Epithelial cell of esophagus (primary cell): ENCODE measurements around the gene ABTB2.
"Not testable (repeated sequence)": the region's sequence is repeated elsewhere in the genome, so short reads cannot be mapped to it uniquely, and the experiment has no call there.

Source experiments
- DNase-seq: peaks from one replicate; pipeline ENCODE4 v3.0.0; 2010; ENCODE audit warnings: low read depth
- H3K4me3 ChIP-seq: 2 replicates; pipeline ENCODE4 v1.5.1; 2011; ENCODE audit warnings: mild to moderate bottlenecking, low read length, control low read depth
- TF ChIP-seq, protein P1 (sequence below): IDR thresholded peaks from 2 replicates; pipeline ENCODE4 v1.5.1; 2011; ENCODE audit warnings: low read depth, mild to moderate bottlenecking, low read length, control low read depth, inconsistent platforms; ENCODE audit not compliant: insufficient read depth; ENCODE audit errors: missing control alignments

The ABTB2 gene

DNA sequence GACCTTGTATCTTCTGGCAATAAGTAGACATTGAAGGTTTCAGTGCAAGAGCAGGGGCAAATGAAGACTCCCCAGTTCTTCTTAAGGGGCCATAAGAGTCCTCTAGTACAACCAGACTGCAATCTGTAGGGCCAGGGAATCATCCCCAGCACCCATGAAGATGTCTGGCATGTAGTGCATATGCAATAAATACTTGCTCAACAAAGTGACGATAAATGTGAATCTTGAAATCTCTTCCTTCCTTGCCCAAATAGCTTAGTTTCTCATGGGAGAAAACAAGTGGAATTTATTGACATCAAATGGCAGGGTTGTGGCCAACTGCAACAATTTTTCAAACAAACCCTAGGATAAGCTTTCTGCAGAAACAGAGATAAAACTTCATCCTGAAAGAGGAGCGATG lies 107.6 kb downstream of the ABTB2 start:
- TF ChIP-seq, protein P1, sequence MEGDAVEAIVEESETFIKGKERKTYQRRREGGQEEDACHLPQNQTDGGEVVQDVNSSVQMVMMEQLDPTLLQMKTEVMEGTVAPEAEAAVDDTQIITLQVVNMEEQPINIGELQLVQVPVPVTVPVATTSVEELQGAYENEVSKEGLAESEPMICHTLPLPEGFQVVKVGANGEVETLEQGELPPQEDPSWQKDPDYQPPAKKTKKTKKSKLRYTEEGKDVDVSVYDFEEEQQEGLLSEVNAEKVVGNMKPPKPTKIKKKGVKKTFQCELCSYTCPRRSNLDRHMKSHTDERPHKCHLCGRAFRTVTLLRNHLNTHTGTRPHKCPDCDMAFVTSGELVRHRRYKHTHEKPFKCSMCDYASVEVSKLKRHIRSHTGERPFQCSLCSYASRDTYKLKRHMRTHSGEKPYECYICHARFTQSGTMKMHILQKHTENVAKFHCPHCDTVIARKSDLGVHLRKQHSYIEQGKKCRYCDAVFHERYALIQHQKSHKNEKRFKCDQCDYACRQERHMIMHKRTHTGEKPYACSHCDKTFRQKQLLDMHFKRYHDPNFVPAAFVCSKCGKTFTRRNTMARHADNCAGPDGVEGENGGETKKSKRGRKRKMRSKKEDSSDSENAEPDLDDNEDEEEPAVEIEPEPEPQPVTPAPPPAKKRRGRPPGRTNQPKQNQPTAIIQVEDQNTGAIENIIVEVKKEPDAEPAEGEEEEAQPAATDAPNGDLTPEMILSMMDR = no peak
- DNase-seq = no peak
- no peak overlapping the region for H3K4me3 ChIP-seq

DNA sequence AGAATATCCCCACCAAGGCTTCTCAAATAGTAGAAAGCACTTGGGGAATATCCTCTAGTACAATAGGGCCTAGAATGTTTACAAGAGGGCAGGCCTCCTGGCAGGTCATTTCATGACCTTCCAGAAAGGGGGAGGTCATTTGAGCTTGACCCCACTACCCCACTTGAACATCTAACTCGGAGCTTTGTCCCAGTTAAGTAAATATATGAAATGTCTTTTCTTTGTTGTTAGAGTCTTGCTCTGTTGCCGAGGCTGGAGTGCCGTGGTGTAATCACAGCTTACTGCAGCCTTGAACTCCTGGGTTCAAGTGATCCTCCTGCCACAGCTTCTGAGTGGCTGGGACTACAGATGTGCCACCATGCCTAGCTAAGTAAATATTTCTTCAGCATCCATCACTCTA lies 108.4 kb downstream of the ABTB2 start:
- H3K4me3 ChIP-seq = no peak overlapping the region
- TF ChIP-seq, protein P1 = no peak
- no peak for DNase-seq

DNA sequence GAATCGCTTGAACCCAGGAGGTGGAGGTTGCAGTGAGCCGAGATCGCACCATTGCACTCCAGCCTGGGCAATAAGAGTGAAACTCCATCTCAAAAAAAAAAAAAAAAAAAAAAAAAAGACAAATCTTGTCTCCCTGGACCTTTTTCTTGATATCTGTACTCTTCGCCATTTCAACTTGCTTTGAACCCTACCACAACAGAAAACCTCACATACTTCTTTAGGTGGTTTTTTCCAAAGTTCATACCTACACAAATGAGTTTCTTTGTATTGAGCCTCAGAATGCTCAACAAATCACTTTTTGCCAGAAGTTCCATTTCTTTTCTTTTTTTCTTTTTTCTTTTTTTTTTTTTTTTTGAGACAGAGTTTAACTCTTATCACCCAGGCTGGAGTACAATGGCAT lies 111.3 kb downstream of the ABTB2 start:
- not testable (repeated sequence) for DNase-seq, H3K4me3 ChIP-seq

DNA sequence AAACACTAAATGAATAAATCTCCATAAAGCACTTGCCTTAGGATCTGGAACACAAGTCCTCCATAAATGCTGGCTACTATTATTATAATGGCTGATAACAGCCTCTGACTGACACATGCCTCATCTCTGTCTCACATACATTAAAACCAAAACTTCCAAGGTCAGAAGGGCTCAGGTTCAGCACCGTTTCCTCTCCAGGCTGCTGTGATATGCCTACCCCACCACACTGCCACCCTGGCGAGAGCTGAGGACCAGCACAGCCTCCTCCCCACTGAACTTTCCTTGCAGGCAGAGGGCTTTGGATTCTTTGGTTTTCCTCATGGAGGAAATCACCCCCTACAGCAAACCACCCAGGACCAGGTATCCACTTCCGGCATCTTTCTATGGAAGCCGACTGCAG lies 112.8 kb downstream of the ABTB2 start:
- no peak overlapping the region for H3K4me3 ChIP-seq
- no peak for DNase-seq
- TF ChIP-seq, protein P1 = no peak

DNA sequence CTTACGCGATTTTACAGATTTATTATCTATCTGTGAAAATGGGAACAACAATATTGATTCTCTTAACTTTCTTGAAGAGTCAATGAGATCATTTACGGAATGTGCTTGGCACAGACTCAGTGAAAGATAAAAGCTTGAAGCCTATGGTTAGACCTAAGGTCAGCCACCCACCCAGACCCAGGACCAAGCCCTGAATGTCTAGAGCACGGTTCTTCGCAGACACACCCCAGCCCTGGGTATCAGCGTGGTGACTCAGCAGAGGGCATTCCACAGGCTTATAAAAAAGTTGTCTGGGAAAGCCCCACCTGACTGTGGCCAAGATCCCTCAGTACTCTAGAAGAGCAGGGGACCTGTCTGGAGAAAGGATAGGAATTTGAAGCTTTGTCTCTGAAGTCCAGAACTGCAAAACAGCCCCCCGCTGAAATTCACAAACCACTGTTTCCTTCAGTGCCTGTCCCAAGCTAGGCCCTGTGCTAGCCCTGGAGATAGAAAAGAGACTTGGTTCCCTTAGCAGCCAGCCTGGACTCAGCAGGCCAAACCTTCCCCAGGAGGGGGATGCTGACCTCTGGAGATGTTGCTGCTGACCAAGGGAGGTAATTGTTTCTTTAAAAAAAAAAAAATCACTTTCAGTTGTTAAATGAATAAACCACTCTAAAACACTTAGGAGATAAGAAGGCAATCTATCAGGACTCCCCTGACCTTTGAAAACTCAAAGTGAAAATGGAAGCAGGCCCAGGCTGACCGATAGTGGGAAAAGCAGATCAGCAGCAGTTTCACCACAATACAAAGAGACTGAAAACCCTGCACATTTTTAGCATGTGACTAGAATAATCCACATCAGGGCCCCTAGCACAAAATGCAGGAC lies 114.0 kb downstream of the ABTB2 start:
- DNase-seq = peak; percentile 93

DNA sequence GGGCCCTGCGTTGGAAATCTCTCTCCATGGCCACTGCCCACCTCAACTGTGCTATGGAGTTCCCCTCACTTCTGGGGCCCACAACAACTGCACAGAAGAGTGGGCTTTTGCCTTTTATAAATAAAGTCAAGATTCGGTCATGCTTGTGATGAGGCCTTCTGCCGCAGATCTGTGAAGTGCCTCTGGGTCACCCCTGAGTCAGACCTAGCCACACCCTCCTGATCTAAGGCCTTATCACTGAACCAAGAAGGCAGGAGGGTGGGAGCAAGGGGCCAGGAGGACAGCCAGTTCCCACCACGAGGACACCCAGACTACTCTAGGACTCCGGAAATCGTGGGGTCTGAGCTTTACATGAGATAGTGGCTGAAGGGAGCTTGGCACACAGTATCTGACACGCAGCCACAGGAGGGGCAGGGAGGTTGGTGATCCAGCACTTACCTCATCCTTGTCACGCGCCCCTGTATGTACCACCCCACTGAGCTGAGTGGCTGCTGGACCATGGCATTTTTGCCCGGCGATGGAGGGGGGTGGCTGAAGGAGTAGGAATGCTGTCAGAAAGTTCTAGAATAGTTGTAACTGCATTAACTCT lies 115.7 kb downstream of the ABTB2 start:
- H3K4me3 ChIP-seq = no peak overlapping the region
- DNase-seq = peak; percentile 72
- TF ChIP-seq, protein P1 = no peak

More for the DNA sequence above, 114.0 kb downstream of the ABTB2 start:
- no peak overlapping the region for H3K4me3 ChIP-seq
- TF ChIP-seq, protein P1 = no peak

DNA sequence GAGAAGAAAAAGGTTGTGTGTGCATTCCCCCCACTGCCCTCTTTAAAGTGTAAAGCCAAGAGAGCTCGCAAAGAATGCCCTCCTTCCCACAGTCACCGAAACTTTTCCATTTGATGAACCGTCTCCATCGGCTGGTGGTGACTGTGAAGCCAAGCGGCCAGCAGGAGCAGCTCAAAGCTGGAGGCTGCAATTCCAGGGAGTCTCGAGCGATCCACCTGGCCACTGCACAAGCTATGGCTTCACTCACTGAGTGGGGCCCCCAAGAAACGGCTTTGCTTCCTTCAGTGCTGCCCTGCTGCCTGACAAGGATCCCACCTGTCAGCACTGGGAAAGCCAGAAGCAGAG lies 117.7 kb downstream of the ABTB2 start:
- TF ChIP-seq, protein P1 = no peak
- H3K4me3 ChIP-seq = no peak overlapping the region
- DNase-seq = no peak
